ENCODE results near the gene CLMN.

Gene CLMN

GRCh38 chr14:95260537-95261361, 59.0 kb downstream of the CLMN start:
- DNase-seq (ENCODE audit: low spot score), result no peak

- DNase-seq (ENCODE audit: low spot score), result no peak
Measured at GRCh38 chr14:95258754-95259593, 60.7 kb downstream of the CLMN start.

DNA sequence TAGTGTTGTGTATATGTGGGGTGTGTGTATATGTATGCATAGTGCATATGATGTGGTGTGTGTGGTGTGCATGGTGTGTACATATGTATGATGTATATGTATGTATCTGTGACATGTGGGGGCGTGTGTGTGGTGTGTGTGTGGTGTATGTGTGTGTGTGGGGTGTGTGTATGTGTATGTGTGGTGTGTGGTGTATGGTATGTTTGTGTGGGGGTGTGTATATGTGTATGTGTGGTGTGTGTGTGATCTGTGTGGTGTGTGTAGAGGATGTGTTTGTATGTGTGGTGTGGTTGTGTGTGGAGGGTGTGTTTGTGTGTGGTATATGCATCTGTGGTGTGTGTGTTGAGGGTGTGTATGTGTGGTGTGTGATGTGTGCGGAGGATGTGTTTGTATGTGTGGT, 61.6 kb downstream of the CLMN start:
- no peak for DNase-seq (ENCODE audit: low spot score)

GRCh38 chr14:95257521-95257920, 62.2 kb downstream of the CLMN start:
- DNase-seq (ENCODE audit: low spot score), result no peak

DNA sequence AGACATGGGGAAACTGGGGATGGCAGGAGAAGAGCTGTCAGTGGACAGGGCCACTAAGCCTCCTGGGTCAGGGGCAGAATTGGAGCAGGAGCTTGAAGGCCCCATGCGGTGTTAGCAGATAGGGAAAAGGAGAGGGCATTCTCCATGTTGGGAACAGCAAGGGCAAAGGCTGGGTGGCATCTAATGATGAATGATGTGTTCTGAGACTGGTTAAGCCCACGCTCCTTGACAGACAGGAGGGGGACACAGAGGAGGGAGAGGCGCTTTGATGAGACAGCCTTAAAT, 63.0 kb downstream of the CLMN start:
- DNase-seq (ENCODE audit: low spot score), result no peak

- DNase-seq (ENCODE audit: low spot score), result no peak
Measured at GRCh38 chr14:95256002-95256775, 63.5 kb downstream of the CLMN start.

DNA sequence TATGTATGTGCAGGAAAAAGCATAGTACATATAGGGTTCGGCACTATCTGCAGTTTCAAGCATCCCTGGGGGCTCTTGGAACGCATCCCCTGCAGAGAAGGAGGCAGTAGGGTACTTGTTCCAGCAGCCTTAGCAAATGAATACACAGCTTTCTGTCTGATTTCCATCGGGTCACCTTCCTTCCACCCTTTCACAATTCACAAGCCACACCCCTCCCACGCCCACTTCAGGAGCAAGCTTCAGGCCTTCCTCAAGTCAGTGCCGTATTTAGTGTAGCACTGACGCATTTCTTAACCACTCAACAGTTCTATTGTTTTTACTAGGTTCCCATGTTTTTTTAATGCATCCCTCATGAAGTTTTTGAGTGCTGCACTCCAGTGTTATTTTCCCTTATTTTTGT, 64.2 kb downstream of the CLMN start:
- no peak for DNase-seq (ENCODE audit: low spot score)

DNA sequence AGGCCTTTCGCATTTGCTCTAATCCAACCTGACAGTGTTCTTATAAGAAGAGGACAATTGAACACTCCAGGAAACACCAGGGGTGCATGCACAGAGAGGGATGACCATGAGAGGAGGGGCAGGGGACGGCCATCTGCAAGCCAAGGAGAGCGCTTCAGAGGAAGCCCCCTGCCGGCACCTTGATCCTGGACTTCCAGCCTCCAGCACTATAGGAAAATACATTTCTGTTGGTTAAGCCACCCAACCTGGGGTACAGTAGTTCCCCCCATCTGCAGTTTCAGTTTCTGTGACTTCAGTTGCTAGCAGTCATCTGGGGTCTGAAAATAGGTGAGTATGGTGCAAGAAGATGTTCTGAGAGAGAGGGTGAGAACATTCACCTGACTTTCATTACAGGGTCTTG, 64.7 kb downstream of the CLMN start:
- no peak for DNase-seq (ENCODE audit: low spot score)

- no peak for DNase-seq (ENCODE audit: low spot score)
Measured at GRCh38 chr14:95254288-95254687, 65.4 kb downstream of the CLMN start.

DNA sequence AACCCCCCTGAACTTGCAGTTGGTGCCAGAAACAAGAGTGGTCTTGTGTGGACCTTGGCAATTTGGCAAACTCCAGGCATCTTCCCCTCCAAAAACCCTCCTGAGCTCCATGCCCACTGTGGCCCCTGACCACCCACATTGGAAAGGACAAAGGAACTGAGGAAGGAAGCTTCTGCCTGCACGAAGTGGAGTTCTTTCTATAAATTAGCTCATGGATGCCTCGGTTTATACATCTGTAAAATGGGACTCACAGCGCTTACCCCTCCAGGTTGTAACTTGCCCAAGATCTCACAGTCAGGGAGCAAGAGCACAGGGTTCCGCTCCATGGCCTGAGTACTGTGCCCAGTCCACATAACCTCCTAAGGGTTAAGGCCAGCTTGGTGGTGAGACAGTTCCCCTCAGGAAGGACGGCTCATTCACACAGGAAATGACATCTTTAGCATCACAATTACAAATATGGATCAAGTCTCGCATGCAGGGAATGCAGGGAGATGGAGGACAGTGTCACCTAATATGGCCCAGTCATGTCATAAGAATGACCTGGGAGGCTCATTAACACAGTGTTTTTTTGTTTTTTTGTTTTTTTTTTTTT, 66.6 kb downstream of the CLMN start:
- DNase-seq (ENCODE audit: low spot score), result no peak

DNA sequence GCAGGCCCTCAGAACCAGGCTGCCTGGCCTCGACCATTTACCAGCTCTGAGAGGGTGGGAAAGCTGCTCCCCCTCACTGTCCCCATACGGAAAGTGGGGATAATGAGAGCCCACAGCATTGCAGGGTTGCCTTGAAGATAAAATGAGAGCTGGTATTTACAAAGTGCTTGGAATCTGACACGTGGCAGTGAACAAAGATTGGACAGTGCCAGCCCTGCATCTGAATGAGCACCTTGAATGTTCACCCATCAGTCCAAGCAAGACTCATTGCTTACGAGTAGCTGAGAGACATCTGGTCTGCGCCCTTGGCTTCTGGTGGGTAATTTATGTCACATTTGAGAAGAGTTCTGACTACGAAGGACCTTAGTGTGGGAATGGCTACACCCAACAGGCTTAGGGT, 67.5 kb downstream of the CLMN start:
- no peak for DNase-seq (ENCODE audit: low spot score)

- no peak for DNase-seq (ENCODE audit: low spot score)
Measured at GRCh38 chr14:95250936-95251335, 68.8 kb downstream of the CLMN start.

GRCh38 chr14:95250140-95250769, 69.5 kb downstream of the CLMN start:
- no peak for DNase-seq (ENCODE audit: low spot score)

- DNase-seq (ENCODE audit: low spot score), result no peak
Measured at GRCh38 chr14:95248432-95248831, 71.3 kb downstream of the CLMN start.

DNA sequence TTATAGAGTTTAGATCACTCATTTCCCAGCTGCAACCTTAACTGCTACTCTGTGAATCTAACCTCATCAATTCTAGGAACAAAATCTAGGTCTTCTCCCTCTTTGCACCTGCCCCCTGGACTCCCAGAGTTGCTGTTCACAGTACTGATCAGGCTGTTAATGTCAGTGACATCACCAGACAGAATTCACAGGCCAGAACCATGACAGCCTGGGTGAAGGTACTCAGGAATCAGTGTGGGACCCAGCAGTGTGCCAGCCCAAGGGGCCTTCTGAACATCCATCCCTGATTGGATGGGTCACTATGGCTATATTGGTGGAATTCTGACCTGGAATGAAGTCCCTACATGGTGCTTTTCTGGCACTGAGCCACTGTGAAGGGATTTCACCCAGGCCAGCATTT, 72.8 kb downstream of the CLMN start:
- DNase-seq (ENCODE audit: low spot score), result no peak

GRCh38 chr14:95245334-95245733, 74.4 kb downstream of the CLMN start:
- DNase-seq (ENCODE audit: low spot score), result no peak

- DNase-seq (ENCODE audit: low spot score), result no peak
Measured at GRCh38 chr14:95244587-95244986, 75.1 kb downstream of the CLMN start.

- DNase-seq (ENCODE audit: low spot score), result no peak
Measured at GRCh38 chr14:95242870-95243269, 76.8 kb downstream of the CLMN start.

DNA sequence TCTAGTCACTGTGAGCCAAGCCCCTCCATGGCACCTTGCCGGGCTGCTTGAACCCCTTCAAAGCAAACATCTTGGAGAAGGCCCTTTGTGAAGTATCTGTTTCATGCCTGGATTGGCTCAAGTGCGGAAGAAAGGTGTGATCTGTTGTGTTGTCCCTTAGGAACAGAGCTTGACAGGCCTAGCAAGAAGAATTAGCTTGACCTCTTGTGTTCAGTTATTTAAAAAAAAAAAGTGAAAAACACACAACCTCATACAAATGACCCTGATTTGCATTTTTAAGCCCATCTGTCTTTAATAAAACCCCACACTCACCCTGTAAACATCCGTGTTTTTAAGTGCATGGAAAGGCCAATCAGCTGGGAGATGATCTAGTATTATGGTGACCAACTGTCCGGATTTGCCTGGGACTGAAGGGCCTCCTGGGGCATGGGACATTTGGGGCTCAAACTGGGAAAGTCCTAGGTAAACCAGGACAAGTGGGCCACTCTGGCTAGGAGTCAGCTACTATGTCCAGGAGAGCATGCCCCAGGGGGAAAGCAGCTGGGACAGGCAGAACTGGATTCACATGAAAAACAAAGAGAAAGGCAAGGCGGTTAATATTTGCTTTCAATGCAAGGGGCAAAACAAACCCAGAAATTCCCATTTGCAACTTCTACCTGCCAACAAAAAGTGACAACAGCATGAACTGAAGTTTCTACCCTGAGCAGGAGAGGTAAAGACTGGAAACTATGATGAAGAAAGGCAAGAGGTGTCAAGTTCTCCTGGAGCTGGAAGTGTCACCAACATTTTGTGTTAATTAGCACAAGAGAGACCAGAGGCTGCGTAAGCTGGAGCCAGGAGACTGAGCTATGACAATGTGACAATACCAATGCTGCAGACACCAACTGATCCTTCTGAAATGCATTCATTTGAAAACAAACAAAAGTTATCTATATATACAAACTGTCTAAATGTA, 78.6 kb downstream of the CLMN start:
- no peak for DNase-seq (ENCODE audit: low spot score)

- no peak for DNase-seq (ENCODE audit: low spot score)
Measured at GRCh38 chr14:95238487-95239298, 81.0 kb downstream of the CLMN start.

Data from hepatic stellate cell (primary cell).